HG03521 (cell line): ENCODE results near the gene METTL25B.

Source experiments
- ATAC-seq: cut with Tn5 transposase; IDR thresholded peaks from one replicate; pipeline ENCODE4 v1.9.1; 2021; ENCODE audit warnings: mild to moderate bottlenecking, moderate library complexity; ENCODE audit not compliant: unreplicated experiment

Gene METTL25B

DNA sequence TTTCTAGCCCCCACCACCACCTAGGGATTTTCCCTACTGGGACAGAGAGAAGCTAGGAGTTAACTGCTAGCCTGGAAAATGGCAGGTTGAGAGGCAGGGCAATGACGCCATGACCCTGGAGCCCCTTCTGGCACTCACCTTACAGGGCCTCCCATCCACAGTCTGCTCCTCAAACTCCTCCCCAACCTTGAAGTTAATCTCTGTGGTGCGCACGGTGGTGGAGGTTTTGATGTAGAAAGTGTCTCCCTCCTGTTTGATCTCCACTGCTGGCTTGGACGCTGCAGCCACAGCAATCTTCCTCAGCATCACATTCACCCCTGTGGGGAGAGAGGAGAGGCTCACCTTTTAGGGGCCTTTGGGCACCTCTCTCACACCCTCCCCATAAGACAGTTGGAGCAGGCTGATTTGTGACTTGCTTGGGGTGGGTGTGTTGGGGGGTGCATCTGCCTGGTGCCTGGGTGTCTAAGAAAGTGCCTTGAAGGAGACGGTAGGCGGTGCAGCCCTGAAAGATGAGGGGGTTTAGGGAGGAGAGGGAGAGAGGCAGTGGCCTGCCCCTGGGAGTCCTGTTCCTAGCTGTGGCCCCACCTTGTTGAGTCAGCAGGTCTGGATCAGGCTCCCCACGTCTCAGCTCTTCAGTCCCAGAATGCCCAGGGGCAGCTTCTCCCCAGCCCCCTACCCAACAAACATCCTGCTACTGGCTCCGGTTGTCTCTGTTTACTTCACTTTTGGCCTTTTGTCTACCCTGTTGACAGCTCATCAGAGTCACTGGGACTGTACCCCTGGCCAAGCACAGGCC is 27.3 kb upstream of the METTL25B start:
- ATAC-seq, result no peak

GRCh38 chr1:156703336-156703735 is 24.9 kb upstream of the METTL25B start:
- ATAC-seq, result no peak

DNA sequence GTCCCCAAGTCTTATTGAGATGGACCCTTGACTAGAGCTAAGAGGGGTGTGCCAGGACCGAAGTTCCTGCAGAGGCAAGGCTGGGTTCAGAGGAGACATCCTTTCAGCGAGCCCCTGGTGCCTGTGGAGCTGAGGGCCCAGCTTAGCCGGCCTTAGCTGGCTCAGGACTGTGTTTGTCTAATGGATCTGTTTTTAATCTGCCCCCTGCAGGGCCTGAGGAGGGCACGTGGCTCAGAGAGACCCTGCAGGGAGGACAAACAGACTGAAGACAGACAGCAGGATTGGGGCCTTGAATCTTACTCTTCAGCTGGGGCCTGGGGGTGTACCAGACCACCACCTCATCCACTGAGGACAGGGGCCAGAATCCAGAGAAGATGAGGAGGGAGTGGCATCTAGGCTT is 24.5 kb upstream of the METTL25B start:
- no peak for ATAC-seq

DNA sequence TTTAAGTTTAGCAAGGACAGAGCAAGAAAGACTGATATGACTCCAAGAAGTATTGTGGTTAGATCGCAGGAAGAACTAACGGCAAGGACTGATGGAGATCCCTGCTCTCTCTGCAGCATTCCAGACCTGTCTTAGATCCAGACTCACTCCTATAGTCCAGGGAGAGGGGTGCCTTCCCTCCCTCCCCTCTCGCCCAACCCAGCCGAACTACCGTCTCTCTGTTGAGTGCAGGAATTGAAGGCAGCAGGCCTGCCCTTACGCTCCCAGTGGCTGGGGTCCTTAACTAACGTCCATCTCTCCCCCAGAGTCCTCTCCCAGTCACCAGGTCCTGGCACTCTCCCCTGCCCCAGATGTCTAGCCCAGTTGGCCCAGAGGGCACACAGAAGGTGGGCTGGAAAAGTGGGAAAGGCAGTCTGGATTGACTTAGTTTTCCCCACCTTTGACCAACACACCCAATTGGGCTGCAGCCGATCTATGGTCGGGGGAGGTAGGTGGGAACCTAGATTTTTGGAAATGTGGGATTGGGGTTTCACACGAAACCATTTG is 24.0 kb upstream of the METTL25B start:
- no peak for ATAC-seq

GRCh38 chr1:156704930-156705320 is 23.3 kb upstream of the METTL25B start:
- ATAC-seq, result no peak

- no peak for ATAC-seq
Measured at GRCh38 chr1:156705321-156705917, 22.9 kb upstream of the METTL25B start, which contains the start of gene CRABP2. Gene CRABP2 (minus strand): TSS chr1:156705583. CDS start chr1:156705446, 137 bp downstream.

GRCh38 chr1:156705918-156706656 is 22.2 kb upstream of the METTL25B start:
- ATAC-seq, result no peak

GRCh38 chr1:156706657-156707416 is 21.4 kb upstream of the METTL25B start:
- no peak for ATAC-seq

GRCh38 chr1:156707417-156708217 is 20.7 kb upstream of the METTL25B start:
- ATAC-seq, result no peak

DNA sequence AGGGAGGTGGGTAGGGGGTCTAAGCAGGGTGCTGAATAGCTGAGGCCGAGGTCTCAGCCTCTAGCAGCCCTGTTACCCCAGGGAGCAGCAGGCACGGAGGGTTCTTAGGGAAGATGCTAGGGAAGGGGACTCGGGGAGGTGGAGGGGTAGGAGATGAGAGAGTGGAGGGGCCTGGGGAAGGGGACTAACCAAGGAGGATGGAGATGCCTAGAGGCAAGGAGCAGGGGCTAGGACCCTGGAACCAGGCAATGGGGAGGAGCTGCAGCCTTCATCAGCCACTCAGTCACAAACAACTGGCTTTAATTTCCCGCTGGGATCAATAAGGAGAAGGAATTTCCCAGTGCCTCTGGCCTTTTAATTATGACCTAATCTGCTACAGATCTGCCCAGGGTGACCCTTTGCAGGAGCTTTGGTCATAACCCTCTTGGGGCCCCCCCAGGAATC is 20.0 kb upstream of the METTL25B start:
- ATAC-seq, result no peak

DNA sequence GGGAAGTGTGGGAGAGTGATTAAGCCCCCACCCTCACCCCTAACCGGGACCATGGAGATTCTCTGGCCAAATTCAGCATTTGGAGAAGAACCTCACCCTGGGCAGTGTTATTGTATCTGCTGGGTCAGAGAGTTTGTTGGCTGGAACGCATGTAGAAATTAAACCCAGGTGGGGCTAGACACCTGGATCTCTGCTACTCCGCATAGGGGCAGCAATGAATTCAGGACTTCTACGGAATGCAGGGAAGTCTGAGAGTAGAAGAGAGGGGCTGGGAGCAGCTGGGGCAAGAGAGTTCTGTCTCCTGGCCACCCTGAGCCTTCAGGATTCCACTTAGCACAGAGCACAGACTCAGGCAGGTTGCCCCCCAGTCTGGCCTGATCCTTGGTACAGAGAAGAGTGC is 19.2 kb upstream of the METTL25B start:
- no peak for ATAC-seq

DNA sequence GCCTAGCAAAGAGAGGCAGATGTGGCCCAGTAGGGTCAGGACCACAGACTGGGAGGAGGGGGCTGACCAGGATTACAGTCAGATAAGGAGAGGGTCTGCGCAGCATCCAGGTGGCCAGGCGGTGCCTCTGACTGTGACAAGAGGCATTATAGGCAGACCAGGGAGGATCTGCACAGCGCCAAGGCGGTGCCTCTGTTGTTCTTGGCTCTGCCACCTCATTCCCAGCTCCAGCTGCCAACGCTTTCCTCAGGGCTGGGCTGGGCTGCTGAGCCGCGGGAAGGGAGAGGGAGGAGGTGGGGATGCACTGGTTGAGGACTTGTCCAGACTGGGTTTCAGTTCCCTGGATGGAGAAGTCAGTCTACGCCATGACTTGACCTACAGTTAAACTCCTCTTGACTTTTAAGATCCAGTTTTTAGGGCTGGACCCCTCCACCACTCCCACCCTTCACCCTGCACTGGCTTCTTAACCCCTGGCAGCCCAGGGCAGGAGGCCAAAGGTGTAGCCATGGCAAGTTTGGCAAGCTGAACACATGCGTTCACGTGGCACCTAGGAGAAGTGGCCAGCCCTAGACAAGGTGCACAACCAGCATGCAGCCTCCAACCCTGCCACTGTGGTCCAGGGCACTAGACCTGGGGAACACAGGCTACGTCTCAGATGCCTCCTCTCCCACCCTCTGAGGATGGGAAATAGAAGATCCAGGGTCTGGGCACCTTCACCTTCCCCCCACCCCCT is 18.3 kb upstream of the METTL25B start:
- ATAC-seq, result no peak

GRCh38 chr1:156711011-156711817 is 17.1 kb upstream of the METTL25B start:
- ATAC-seq, result no peak

- no peak for ATAC-seq
Measured at GRCh38 chr1:156712626-156713025, 15.6 kb upstream of the METTL25B start.

DNA sequence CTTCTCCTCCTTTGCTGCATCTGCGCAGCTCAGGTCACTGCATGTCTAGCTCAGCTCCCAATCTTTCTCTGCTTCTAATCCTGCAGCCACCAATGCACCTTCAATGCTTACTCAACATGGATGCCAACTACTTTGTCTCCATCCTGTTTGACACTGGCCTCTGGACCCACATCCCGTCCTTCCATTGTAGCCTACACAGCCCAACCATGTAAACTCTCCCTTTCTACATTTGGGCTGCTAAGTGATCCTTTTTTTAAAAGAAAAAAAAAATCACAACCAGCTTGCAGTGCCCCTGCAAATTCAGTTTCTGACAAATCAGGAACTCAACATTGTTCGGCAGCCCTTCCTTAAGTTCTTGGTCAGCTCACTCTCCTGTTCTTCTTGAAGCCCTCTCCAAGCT is 13.4 kb upstream of the METTL25B start:
- no peak for ATAC-seq

- ATAC-seq, result no peak
Measured at GRCh38 chr1:156717351-156717750, 10.9 kb upstream of the METTL25B start.

- no peak for ATAC-seq
Measured at GRCh38 chr1:156721131-156721530, 7.1 kb upstream of the METTL25B start.

- ATAC-seq, result no peak
Measured at GRCh38 chr1:156721535-156721934, 6.7 kb upstream of the METTL25B start.
